Fibroblast of skin of abdomen (primary cell): ENCODE measurements around the gene INTS3.

Experiments
- DNase-seq: peaks from one replicate; pipeline ENCODE4 v3.0.0-alpha.2; 2013

INTS3 gene

DNA sequence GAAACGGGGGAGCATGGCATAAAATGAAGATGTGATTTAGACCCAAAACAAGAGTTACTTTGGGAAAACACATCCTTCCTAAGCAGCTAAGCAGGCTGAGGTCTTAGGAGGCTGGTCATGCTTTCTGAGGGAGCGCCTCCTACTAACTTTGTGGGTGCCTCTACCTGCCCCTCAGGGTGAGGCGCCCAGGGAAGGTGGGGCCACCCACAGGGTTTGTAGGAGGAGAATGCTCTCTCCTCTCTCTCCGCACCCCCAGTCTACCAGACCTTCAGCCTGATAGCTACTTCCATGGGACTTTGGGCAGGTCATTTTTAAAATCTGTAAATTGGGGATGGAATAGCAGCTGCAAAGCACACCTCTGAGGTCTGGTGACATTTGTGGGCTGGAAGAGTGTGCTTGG is 71.2 kb downstream of the INTS3 start:
- no peak for DNase-seq

DNA sequence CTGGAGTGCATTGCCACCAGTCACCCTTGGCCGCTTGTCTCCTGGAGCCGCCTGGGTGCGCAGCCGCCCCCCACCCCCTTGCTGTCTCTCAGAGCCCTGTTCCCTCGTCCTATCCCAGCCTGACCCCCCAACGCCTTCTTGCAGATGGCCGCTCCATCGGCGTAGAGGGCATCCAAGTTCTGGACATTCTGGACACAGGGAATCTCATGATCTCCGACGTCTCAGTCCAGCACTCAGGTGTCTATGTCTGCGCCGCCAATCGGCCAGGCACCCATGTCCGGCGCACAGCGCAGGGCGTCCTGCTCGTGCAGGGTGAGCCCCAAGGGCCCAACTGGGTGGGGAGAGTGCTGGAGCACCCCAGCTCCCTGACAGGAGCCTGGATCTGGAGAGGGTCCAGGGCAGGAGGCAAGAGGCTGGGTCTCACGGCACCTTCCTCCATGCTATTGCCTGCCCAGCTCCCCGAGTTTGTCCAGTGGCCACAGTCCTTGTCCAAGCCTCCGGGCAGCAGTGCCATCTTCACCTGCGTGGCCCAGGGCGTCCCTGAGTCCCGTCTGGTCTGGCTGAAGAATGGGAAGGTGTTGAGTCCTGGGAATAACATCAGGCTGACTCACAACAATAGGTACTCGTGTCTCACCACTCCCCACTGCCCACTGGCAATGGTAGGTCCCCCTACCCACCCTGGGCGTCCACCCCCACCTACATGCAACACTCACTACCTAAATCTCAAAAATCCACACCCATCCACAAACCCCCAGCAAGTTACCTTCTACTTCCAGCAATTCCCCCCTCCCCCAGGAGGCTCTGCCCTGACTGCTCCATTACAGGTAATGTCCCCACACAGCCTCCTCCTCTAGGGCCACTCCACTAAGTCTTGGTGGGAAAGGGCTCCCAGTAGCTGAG is 72.0 kb downstream of the INTS3 start:
- DNase-seq, result no peak

DNA sequence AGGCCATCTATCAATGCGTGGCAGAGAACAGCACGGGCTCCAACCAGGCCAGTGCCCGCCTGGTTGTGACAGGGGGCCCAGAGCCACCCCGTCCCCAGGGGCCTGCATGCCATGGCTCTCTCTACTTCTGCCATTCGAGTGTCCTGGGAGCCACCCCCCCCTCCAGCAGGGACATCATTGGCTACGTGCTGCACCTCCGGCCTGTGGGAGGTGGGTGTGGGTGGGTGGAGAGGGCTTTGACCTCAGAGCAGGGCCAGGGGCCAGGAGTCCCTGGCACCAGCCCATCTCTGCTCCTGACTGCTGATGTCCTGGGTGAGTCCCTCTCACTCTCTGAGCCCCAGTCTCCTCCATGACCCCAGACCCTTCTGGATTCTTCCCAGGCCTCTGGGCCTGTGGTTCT is 72.7 kb downstream of the INTS3 start:
- no peak for DNase-seq

DNA sequence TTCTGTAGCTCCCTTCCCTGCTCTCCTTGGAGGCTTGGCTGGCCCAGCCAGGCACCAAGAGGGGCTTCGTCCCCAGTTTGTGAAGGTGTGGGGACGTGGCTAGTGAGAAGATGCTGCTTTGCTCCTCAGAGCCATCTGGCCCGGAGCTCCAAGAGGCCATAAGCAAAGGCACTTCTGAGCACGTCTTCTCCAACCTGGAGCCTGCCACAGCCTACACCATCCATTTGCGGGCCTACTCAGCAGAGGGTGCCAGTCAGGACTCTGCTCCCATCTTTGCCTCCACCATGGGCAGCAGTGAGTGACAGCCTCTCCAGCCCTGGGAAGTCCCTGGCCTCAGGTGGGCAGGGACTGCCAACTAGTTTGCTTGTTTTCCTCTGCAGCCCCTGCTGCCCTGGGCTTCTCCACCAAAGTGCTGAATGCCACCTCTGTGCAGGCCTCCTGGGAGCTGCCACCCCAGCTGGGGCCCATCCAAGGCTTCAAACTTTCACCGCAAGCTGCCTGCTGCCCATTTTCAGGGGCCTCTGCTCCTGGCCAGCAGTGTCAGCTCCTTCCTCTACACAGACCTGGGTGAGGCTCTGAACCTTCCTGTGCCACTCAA is 73.3 kb downstream of the INTS3 start:
- no peak for DNase-seq

DNA sequence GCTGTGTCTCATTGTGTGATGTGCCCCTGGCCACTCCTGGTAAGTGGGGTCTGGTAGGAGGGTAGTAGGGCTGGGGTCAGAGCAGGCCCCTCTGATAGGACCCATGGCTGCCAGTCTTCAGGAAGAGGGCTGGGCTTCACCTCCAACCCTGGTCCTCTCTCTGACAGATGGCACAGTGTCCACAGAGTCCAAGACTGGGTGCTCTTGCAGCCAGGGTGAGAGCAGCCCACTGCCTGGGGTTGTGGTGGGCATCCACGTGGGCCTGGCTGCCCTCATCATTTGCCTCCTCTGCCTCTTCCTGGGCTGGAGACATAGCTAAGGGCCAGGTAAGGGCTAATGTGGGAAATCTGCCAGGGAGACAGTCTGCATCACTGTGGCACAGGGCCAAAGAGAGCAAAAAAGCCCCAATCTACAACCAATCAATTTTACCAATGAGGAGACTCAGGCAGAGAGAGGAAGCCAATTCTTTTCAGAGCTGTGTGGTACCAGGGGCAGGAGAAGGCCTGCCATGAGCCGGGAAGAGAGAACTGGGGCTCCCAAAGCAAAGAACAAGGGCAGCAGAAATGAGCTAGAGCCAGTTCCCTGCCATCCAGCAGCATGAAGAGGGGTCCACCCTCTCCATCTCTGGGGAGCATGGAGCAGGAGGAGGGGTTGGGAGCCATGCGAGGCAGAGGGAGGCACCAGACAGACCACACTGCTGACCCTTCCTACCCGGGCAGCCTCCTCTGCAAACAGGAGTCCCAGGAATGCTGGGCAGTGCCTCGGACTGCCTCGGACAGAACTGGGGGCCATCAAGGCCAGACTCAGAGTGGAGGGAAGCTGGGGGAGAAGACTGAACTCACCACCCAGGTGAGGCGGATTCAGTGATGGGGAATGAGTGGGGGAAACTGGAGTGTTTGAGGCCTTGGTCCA is 74.2 kb downstream of the INTS3 start:
- no peak for DNase-seq

DNA sequence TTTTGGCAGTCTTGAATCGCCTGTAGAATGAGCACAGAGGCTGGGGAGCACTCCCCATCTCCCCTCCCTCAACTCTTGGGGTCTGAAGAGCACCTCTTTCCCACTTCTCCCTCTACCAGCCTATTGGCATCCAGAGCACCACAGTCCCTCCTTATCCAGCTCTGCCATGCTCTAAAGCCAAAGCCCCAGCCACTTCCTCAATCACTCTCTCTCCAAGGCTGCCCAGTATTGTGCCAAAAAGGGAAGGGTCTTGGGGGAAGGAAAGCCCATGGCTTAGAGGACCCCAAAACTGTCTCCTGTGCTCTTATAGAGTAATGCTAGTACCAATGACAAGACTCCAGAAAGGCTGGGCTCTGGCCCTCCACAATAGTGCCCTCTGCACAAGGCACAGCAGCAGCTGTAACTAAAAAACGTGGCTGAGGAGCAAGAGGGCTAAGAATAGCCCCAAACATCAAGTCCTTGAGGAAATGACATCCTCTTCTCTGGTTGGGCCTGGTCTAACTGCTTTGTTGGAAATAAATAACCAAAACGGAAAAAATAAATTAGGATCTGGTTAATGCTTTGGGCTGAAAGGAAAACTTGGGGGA is 75.7 kb downstream of the INTS3 start:
- no peak for DNase-seq

DNA sequence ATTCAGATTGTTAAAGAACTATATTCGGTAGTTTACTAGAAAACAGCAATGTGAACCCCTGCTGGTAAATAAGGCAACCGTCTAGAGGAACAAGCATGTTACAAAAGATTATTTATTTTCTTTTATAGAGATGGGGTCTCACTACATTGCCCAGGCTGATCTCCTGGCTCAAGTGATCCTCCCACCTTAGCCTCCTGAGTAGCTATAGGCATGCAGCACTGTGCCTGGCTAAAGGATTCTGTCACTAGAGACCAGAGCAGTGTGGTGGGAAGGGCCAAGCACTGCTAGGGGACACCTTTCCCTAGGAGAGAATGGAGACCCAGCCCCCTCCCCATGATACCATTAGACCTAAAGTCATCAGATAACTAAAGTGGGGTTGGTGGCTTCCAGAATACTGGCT is 76.3 kb downstream of the INTS3 start:
- DNase-seq, result no peak

DNA sequence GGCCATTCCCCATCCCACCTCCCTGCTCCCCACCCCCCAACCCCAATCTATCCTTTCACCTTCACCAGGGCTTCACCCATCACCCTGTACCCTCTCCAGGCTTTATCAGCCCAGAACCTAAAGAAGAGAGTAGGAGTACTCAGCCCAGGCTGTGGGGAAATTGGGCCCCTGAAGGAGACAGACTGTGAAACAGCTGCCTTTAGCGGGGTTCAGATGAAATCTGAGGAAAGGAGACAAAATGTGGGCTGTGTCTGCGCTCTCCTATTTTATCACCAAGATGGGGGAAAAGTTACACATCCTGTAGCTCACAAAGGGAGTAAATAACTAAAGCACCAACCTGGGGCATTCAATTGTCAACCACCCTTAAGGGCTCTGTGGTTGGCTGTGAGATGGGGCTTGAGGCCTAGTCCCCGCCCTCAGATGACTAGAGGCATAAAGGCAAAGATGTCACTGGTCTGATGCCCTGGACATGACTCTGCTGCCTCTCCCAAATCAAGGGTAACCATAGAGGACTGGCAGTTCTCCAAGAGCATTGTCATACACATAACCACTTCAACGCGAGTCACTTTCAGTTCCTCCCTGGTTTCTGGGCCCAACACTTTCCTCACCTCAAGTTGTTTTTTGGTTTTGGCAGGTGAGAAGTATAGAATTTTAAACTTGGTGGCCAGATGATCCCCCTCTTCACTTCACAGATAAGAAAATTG is 77.3 kb downstream of the INTS3 start:
- DNase-seq, result peak; percentile 80

DNA sequence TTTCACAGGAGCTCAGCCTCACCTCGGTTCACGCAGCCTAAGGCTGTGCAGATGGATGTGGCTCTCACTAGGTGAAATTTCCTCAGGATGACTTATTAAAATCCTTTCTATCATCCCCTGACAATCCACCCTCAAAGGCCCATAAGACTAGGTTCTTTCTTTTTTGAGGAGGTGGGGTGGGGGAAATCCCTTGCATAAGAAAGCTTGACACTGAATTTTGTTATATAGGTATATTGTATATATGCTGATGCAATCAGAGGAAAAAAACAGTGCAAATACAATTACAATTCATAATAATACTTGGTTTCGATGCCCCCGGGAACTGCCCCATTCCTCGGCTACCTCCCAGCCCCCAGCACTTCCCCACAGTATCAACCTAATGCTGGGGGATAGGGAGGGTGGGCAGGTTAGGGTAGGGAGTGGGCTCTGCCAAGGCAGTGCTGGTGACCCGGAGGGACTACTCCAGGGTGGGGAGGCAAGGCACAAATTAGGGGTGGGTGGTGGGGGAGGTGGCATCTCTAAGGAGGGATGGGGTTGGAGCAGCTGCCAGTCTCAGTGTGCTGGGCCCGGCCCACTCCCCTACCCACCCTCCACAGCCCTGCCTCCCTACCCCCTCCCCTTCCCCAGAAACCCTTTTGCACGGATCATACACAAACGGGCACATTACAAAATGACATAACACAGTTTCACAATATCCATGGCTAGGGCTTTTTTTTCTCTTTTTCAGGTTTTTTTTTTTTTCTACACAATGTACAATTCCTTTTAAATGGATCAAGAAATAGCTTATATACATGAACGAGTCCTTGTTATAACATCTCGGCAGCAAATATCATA is 78.3 kb downstream of the INTS3 start:
- peak; percentile 15 for DNase-seq

DNA sequence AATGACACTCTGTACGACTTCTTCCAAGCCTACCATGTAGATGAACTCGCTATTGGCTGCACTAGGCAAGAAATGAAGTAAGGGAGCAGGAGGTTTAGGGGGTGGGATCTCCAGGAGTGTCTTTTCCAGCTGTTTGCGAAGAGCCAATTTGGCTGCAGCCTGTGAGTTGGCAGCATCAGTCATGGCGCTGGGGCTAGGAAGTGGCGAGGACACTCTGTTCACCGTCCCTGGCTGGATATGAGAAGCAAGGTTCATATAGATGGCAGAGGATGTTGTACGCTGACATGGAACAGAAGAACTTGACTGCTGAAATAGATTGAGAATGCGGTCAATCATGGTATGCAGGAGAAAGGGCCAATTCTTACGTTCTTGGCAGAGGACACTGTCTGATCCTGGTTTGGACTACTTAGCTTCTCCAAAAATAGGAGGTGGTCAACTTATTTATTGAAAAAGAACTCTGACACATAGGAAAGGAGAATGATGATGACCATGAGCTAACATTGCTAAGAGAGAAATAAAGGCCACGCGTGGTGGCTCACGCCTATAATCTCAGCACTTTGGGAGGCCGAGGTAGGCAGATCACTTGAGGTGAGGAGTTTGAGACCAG is 88.5 kb downstream of the INTS3 start:
- no peak for DNase-seq

DNA sequence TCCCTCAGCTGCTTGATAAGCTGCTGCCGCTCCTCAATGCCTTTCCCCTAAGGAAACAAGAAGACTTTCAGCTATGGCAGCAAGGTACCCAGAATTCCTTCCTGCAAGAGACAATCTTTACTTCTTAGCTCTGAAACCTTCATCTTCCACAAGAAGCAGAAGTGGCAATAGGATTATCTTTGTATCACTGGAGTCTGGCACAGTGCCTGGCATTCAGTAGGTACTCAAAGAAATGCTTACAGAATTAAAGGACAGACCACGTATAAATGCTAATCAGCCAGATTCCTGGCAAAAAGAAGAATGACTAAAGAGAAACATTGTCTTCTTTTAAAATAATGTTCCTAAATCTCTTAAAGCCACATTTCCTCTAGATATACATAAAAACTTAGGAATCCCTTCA is 91.0 kb downstream of the INTS3 start:
- DNase-seq, result no peak
